HG03521 (cell line): ENCODE data around the gene RPL35A.
"Not testable (repeated sequence)": the region's sequence is repeated elsewhere in the genome, so short reads cannot be mapped to it uniquely, and the experiment has no call there.

Experiments
- ATAC-seq: cut with Tn5 transposase; IDR thresholded peaks from one replicate; pipeline ENCODE4 v1.9.1; 2021; ENCODE audit warnings: mild to moderate bottlenecking, moderate library complexity; ENCODE audit not compliant: unreplicated experiment

Gene RPL35A

GRCh38 chr3:197949778-197950676, at the start of gene RPL35A:
RPL35A (plus strand) TSS chr3:197950190; CDS start chr3:197950968, 778 bp downstream.
- peak; percentile 90 for ATAC-seq

GRCh38 chr3:197901626-197902025, 48.4 kb upstream of the RPL35A start:
- ATAC-seq = no peak

DNA sequence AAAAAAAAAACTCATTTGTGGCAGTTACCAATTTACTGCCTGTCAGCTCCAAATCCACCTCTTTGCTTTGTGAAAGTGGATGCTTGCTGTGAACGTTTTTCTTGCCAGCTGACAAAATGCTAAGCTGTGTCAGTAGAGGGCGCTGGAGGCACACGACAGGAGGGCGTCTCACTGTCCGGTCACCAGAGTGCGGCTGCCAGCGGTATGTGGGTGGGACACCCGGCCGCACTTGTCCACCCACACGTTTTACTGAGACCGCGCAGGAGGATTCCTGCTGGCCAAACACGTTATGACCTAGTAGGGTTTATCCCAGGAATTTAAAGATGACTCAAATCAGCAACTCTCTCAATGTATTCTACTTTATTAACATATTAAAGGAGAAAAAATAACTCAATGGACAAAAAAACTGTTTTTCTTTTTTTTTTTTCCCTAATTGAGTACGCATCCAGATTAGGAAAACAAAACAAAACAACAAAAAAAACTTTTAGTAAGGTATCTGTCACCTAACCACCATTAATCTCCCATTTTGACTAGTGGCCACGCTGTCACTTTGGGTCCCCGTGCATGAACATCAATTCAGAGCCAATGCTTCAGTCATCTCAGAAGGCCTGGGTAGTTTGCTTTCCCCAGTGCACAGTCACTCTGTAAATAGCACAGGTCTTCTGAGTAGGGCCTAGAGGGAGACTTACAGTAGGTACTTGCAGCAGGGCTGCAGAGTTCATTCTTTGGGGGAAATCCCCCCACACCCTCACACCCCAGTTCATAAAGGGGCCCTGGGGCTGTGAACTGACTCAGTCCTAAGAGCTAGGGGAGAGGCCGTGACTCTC, 43.8 kb upstream of the RPL35A start:
- peak; percentile 70 for ATAC-seq

DNA sequence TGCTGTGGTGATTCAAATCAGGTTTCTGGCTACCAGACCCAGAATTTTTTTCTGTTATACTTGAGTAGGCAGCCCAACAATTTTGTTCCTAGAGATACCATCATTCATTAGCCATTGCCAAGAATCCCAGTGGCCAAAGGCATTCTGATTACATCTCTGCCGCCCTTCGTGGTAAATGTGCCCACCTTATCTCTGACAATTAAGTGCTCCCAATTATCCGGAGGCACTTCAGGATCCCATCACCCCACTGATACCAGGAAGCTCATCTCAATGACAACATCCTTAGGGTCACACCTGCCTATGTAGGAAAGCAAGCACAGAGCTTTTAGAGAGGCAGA, 43.2 kb upstream of the RPL35A start:
- ATAC-seq = no peak

DNA sequence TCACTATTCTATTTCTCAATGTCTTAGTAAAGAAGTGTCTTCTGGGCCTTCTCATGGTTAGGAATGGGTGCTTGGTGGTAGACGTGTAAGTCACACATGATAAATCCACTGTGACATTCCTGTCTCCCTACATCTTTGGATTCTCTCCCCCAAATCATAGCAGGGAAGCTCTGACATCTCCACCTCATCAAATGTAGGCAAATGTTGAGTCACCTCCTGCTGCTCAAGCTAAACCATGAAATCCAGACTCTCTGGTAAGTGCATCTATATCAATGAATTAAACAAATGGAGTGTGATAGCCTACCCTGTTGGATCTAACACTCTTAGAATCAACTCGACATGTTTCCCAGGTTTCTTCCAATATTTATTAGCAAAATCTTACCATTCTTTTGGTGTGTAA, 42.8 kb upstream of the RPL35A start:
- no peak for ATAC-seq

DNA sequence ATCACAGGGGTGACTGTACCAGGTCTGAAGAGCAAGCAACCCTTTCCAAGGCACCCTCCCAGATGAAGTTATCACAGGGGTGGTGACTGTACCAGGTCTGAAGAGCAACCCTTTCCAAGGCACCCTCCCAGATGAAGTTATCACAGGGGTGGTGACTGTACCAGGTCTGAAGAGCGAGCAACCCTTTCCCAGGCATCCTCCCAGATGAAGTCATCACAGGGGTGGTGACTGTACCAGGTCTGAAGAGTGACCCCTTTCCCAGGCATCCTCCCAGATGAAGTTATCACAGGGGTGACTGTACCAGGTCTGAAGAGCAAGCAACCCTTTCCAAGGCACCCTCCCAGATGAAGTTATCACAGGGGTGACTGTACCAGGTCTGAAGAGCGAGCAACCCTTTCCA, 41.4 kb upstream of the RPL35A start:
- ATAC-seq = not testable (repeated sequence)

DNA sequence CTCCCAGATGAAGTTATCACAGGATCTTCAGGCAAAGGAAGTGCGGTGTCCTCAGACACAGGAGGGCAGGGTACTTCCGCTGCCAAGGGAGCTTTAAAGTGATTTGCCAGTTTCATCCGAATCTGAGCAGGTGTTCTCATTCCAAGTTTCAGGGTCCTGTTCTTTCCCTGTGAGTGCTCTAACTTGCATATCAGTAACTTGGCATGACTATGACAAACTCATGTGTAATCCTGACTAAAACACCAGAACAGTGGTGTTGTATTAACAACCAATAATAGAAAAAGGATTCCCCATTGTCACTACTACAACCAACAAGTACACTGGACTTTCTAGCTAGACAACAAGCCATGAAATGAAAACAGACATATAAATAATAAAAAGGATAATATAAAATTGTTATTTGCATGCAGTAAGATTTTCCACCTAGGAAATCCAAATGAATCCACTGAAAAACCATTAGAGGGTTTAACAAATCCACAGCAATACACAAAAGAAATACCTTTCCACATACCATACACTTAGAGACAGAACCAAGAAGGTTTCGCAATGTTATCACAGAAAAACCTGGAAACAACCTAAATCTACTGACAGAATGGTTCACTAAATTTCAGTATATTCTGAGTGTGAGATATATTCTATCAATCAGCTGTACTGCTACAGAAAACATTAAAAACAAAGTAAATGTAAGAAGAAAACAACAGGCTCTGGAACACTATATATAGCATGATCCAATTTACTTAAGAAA, 40.9 kb upstream of the RPL35A start:
- ATAC-seq = no peak

DNA sequence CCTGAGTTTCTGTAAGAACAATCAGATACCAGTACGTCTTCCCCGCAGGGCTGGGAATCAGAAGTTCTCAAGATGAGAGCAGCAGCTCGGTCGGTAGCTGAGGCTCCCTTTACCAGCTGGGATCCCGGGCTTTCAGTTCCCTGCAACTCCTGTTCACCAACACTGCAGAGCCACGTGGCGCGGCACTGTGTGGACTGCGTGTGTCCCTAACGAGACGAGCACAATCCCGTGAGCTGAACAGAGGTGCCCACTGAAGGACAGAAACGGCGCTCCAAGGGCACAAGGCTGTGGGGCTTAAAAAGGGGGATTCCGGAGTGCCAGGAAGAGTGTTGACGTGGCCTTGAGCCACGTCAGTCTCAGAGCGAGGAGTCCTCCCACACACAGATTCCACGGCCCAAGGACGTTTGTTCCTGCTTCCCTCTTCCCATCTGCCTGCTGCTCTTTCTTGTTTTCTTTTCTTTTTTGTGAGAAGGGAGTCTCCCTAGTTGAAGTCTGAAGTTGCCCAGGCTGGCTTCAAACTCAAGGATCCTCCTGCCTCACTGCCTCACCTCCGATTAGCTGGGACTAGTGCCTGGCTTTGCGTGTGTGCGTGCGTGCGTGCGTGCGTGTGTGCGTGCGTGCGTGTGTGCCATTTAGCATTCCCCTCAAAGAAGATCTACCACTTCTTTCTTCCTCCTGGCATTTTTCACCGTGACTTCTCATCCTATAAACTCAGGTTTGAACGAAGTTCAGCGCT, 37.1 kb upstream of the RPL35A start:
- no peak for ATAC-seq

GRCh38 chr3:197913641-197914380, 36.2 kb upstream of the RPL35A start:
- no peak for ATAC-seq

DNA sequence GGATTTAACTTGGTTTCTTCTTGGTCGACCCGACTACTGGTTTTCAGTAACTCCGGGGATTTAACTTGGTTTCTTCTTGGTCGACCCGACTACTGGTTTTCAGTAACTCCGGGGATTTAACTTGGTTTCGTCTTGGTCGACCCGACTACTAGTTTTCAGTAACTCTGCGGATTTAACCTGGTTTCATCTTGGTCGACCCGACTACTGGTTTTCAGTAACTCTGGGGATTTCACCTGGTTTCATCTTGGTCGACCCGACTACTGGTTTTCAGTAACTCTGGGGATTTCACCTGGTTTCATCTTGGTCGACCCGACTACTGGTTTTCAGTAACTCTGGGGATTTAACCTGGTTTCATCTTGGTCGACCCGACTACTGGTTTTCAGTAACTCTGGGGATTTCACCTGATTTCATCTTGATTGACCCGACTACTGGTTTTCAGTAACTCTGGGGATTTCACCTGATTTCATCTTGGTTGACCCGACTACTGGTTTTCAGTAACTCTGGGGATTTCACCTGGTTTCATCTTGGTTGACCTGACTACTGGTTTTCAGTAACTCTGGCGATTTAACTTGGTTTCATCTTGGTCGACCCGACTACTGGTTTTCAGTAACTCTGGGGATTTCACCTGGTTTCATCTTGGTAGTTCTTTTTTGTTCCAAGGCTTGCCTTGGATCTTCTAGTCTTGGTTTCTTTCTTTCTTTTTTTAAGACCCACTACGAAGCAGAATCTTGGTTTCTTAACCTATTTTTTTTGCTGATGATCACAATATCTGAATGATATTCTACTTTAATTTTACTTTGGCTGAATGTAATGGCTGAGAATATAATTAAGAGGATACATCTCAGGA, 28.3 kb upstream of the RPL35A start:
- not testable (repeated sequence) for ATAC-seq

- no peak for ATAC-seq
Observed at GRCh38 chr3:197926418-197926817, 23.6 kb upstream of the RPL35A start.

DNA sequence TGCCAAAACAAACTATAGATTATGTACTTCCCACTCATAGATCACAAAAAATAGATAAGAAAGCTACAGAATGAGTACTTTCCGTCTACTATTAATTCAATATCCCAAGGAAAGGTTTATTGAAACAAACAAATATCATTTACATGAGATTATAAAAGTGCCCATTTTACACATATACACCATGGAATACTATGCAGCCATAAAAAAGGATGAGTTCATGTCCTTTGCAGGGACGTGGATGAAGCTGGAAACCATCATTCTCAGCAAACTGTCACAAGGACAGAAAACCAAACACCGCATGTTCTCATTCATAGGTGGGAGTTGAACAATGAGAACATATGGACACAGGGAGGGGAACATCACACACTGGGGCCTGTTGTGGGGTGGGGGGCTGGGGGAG, 22.4 kb upstream of the RPL35A start:
- ATAC-seq = not testable (repeated sequence)

DNA sequence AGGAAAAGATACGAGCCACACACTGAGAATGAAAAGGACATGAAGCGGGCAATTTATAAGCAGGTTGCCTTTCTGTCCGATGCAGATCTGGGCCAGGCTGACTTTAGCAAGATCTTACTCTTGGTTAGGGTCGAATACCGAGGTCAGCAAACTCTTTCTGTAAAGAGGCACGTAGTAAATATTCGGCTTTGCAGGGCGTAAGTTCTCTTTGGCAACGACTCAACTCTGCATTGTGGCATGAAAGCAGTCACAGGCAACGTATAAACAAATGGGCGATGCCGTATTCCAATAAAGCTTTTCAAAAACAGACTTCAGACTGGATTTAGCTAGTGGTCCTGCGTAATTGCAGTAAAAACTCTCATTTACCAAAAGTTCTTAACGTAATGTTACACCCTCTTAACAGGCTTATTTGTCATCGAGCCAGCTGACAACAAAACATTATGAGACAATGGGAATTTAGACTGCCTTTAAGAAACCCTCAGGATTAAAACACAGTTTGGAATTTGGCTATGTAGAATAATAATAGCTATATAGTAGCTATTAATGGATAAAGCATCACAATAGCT, 13.1 kb upstream of the RPL35A start:
- no peak for ATAC-seq

- no peak for ATAC-seq
Observed at GRCh38 chr3:197940745-197941384, 9.1 kb upstream of the RPL35A start.

DNA sequence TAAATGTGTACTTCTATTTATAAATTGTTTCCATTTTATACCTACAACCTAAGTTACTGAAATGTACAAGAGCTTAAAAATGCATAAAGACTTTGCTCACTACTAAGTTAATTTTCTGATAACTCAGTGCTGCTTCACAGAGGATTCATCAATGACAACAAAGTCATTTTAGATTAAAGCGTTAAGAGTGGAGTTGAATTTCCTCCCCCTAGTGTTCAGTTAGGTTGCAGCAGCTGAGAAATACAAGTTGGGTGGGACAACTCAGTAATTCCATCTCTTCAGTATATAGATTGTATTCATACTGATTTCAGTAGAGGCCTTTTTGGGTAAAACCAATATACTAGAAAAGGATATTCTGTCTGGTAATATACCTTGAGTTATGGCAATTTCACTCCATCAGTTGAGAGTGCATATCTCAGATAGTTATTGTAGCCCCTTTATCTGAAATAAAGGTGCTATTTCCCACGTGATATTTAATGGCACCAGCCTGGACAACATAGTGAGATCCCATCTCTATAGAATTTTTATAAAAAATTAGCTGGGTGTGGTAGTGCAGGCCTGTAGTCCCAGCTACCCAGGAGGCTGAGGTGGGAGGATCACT, 6.9 kb upstream of the RPL35A start:
- no peak for ATAC-seq

GRCh38 chr3:197949191-197949777, 706 bp upstream of the RPL35A start:
- ATAC-seq = no peak

GRCh38 chr3:197950677-197951061, 679 bp downstream of the RPL35A start:
- ATAC-seq = no peak
